ENCODE measurements around the gene MARK1.

The MARK1 gene

DNA sequence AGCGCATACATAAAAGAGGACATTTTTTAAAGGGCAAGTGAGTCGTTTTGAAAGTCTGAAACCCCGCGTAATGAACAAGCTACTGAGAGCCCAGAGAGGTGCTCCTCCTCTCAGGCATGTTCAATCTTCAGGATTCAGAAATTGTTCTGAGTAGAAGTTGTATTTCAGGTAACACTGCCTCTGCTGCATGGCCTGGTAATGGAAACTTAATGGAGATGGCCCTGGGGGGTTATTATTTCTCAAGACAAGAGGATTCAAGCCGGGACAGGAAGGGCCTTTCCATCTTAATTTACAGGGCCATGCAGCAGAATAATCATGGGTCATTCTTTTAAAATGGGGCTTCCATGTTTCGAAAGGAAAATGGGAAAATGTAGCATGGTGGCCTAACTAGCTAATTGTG lies 42.1 kb upstream of the MARK1 start:
- Histone ChIP-seq H3K9me3 (ENCODE audit: control insufficient read depth, insufficient read depth, low read depth, low read length) (no peaks in the 10 kb centered on the region), H3K4me1 (ENCODE audit: control insufficient read depth, insufficient read depth, low read length) (no peaks in the 10 kb centered on the region), H3K36me3 (ENCODE audit: control insufficient read depth in 2 of 2, insufficient read depth in 1 of 2, low read length in 2 of 2) (no peaks in the 10 kb centered on the region), H3K4me3 (ENCODE audit: low read depth, low read length) (no peak overlapping the region), H3K27ac (ENCODE audit: extremely low read depth, low read depth, low read length) (no peak overlapping the region)
- TF ChIP-seq ZNF629 (tag by site-specific recombination; IDR thresholded peaks at IDR 0.05): no peak
- TF ChIP-seq, protein P1, sequence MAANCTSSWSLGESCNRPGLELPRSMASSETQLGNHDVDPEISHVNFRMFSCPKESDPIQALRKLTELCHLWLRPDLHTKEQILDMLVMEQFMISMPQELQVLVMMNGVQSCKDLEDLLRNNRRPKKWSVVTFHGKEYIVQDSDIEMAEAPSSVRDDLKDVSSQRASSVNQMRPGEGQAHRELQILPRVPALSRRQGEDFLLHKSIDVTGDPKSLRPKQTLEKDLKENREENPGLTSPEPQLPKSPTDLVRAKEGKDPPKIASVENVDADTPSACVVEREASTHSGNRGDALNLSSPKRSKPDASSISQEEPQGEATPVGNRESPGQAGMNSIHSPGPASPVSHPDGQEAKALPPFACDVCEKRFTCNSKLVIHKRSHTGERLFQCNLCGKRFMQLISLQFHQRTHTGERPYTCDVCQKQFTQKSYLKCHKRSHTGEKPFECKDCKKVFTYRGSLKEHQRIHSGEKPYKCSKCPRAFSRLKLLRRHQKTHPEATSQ (tag by site-specific recombination; IDR thresholded peaks at IDR 0.05): no peak
- TF ChIP-seq ZNF16 (tag by site-specific recombination; IDR thresholded peaks at IDR 0.05; ENCODE audit: low read depth): no peak
- TF ChIP-seq KLF7 (tag by site-specific recombination; IDR thresholded peaks at IDR 0.05; ENCODE audit: borderline replicate concordance): no peak
- no peak for TF ChIP-seq ZNF121 (tag by site-specific recombination; IDR thresholded peaks at IDR 0.05)
- TF ChIP-seq, protein P2, sequence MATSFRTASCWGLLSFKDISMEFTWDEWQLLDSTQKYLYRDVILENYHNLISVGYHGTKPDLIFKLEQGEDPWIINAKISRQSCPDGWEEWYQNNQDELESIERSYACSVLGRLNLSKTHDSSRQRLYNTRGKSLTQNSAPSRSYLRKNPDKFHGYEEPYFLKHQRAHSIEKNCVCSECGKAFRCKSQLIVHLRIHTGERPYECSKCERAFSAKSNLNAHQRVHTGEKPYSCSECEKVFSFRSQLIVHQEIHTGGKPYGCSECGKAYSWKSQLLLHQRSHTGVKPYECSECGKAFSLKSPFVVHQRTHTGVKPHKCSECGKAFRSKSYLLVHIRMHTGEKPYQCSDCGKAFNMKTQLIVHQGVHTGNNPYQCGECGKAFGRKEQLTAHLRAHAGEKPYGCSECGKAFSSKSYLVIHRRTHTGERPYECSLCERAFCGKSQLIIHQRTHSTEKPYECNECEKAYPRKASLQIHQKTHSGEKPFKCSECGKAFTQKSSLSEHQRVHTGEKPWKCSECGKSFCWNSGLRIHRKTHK (tag by site-specific recombination; IDR thresholded peaks at IDR 0.05): no peak
- no peak for TF ChIP-seq IKZF3 (tag by site-specific recombination; IDR thresholded peaks at IDR 0.05)
- TF ChIP-seq SP3 (tag by site-specific recombination; IDR thresholded peaks at IDR 0.05): no peak
- TF ChIP-seq, protein P3, sequence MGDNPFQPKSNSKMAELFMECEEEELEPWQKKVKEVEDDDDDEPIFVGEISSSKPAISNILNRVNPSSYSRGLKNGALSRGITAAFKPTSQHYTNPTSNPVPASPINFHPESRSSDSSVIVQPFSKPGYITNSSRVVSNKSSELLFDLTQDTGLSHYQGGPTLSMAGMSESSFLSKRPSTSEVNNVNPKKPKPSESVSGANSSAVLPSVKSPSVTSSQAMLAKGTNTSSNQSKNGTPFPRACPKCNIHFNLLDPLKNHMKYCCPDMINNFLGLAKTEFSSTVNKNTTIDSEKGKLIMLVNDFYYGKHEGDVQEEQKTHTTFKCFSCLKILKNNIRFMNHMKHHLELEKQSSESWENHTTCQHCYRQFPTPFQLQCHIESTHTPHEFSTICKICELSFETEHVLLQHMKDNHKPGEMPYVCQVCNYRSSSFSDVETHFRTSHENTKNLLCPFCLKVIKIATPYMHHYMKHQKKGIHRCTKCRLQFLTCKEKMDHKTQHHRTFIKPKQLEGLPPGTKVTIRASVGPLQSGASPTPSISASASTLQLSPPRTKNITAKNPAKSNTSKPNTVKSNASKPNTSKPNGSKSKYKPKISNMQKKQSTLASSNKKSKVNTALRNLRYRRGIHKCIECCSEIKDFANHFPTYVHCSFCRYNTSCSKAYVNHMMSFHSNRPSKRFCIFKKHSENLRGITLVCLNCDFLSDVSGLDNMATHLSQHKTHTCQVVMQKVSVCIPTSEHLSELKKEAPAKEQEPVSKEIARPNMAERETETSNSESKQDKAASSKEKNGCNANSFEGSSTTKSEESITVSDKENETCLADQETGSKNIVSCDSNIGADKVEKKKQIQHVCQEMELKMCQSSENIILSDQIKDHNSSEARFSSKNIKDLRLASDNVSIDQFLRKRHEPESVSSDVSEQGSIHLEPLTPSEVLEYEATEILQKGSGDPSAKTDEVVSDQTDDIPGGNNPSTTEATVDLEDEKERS (tag by site-specific recombination; IDR thresholded peaks at IDR 0.05): no peak
- TF ChIP-seq KLF8 (tag by site-specific recombination; IDR thresholded peaks at IDR 0.05): no peak
- no peak for TF ChIP-seq ZFP41 (tag by site-specific recombination; IDR thresholded peaks at IDR 0.05; ENCODE audit: borderline replicate concordance)
- TF ChIP-seq ZNF513 (tag by site-specific recombination; IDR thresholded peaks at IDR 0.05): no peak
- no peak for TF ChIP-seq ZBTB48 (tag by site-specific recombination; IDR thresholded peaks at IDR 0.05)
- no peak for TF ChIP-seq HOXD13 (CRISPR knock-in tag; IDR thresholded peaks at IDR 0.05; ENCODE audit: borderline replicate concordance)
- no peak for TF ChIP-seq ZNF169 (tag by site-specific recombination; IDR thresholded peaks at IDR 0.05)
- TF ChIP-seq PRDM1 (tag by site-specific recombination; IDR thresholded peaks at IDR 0.05): no peak
- TF ChIP-seq, protein P4, sequence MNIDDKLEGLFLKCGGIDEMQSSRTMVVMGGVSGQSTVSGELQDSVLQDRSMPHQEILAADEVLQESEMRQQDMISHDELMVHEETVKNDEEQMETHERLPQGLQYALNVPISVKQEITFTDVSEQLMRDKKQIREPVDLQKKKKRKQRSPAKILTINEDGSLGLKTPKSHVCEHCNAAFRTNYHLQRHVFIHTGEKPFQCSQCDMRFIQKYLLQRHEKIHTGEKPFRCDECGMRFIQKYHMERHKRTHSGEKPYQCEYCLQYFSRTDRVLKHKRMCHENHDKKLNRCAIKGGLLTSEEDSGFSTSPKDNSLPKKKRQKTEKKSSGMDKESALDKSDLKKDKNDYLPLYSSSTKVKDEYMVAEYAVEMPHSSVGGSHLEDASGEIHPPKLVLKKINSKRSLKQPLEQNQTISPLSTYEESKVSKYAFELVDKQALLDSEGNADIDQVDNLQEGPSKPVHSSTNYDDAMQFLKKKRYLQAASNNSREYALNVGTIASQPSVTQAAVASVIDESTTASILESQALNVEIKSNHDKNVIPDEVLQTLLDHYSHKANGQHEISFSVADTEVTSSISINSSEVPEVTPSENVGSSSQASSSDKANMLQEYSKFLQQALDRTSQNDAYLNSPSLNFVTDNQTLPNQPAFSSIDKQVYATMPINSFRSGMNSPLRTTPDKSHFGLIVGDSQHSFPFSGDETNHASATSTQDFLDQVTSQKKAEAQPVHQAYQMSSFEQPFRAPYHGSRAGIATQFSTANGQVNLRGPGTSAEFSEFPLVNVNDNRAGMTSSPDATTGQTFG (tag by site-specific recombination; IDR thresholded peaks at IDR 0.05; ENCODE audit: borderline replicate concordance): no peak
- TF ChIP-seq REPIN1 (tag by site-specific recombination; IDR thresholded peaks at IDR 0.05; ENCODE audit: low read depth): no peak
- ChIA-PET POLR2A (no interaction called here), CTCF (interaction anchor here (0.7 kb wide), 1 partner anchor 29 kb away, joined by 3 read pairs; no protein-coding TSS in a partner anchor)

Data from HEK293 (cell line).